ENCODE measurements around the gene NACC1. TPM values are rescaled to one million over a fixed set of nuclear protein-coding genes. Genes with fewer than 3 reads are reported as not detected.

Gene NACC1
- total and polyA plus RNA-seq, 3 experiments from 2014 or later = 3.9 to 111 (median 89.9) TPM

DNA sequence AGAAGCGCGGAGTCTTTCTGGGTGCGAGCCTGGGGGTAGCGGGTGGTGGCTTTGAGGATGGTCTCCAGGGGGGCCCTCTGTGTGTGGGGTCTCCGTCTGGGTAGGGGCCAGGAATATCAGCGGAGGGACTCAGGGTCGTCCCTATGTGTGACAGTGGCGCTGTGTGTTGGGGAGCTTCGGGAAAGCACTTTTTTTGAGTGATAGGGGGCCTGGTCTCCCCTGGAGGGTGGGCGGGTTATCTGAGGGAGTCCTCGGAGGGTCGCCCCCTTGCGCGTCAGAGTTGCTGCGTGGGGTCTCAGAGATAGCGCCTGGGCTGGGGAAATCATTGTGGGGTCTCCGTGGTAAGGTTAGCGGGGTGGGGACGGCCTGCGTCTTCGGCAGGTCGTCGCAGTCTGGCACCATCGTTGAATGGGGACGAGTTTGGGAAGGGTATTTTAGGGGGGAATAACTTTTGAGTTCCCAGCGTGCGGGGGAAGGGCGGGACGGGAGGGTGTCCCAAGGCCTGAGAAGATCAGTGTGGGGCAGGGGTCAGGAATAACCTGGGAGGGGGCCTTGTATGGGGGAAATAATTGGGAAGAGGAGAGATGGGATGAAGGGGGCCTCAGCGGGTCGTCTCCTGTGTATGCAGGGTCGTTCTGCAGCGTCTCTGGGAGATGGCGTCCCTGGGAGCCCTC lies 33.0 kb downstream of the NACC1 start:
- peak overlapping the region; percentile 95 to 99 (median 98) for H3K27ac Mint-ChIP-seq
- peak overlapping the region; percentile 94 for H3K4me3 ChIP-seq (ENCODE audit: low read length)
- ChIA-PET CTCF (interaction anchor here (0.6 to 2.3 kb wide), 5 partner anchors 12 to 65 kb away, joined by 3 to 8 read pairs (median 5); partner anchors contain the start of gene NACC1), POLR2A (interaction anchor here (0.9 to 2.2 kb wide), 3 partner anchors 17 to 51 kb away, joined by 4 to 13 read pairs (median 8); partner anchors contain the start of gene NACC1)
- peaks cover 16% of the 10 kb centered on the region for H3K4me1 ChIP-seq (ENCODE audit: insufficient read depth, low read length)
- peaks cover 9% of the 10 kb centered on the region for H3K36me3 ChIP-seq (ENCODE audit: insufficient read depth, low read length)
- peaks cover 29 to 48% (median 37%) of the 10 kb centered on the region in 3 donors for H3K4me1 Mint-ChIP-seq
- H3K9me3 Mint-ChIP-seq = peaks cover 0 to 7% (median 3%) of the 10 kb centered on the region in 5 donors
- peaks cover 10 to 44% (median 11%) of the 10 kb centered on the region in 3 donors for H3K36me3 Mint-ChIP-seq
- H3K27me3 Mint-ChIP-seq = peaks cover 0 to 20% of the 10 kb centered on the region in 2 donors
- H3K4me3 Mint-ChIP-seq = peak overlapping the region; percentile 94 to 100 (median 99)
- no peaks in the 10 kb centered on the region for H3K9me3 ChIP-seq (ENCODE audit: low read length)
- DNase-seq = peak in 3 of 5 donors; percentile 21 to 60 (median 32)
- peak overlapping the region; percentile 91 for H3K27ac ChIP-seq (ENCODE audit: low read depth, low read length)
- no peaks in the 10 kb centered on the region for H3K27me3 ChIP-seq (ENCODE audit: insufficient read depth, low read length, poor library complexity, severe bottlenecking)

DNA sequence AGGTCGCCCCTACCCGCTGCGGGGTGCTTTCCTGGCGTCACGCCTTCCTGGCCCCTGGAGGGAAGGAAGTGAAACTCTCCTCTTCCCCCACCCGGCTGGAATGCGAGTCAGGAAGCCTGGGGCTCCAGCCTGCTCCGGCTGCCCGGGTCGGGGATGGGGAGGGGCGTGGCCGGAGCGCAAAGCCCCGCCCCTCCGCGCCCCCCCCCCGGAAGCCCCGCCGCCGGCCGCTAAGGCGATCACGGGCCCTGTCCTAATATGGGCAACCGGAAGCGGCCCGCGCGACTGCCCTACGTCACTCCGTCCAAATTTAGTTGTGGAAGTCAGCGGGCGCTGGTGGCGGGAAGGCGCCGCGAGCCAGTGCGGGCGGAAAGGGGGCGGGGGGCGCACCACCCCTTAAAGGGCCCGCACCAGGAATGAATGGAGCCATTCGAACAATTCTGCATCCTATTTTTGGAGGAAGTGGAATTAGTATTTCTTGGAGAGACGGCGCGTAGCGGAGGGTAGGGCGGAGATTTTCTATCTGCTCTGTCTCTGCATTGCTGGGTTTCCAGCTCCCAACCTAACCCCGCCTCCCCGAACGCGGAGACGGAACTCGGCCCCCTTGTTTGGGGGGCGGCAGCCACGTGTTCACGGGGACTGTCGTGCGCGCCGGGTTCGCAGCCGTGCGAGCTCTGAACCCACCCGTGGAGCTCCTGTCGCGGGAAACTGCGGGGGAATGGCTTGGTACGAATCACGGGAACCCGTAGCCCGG lies 33.7 kb downstream of the NACC1 start:
- Mint-ChIP-seq H3K36me3 (peaks cover 10 to 44% (median 11%) of the 10 kb centered on the region in 3 donors), H3K4me3 (peak overlapping the region; percentile 94 to 100 (median 99)), H3K4me1 (peaks cover 36 to 53% (median 43%) of the 10 kb centered on the region in 3 donors), H3K27ac (peak overlapping the region; percentile 97 to 100 (median 99)), H3K9me3 (peaks cover 0 to 7% (median 3%) of the 10 kb centered on the region in 5 donors), H3K27me3 (peaks cover 0 to 21% of the 10 kb centered on the region in 2 donors)
- H3K4me3 ChIP-seq (ENCODE audit: low read length) = peak overlapping the region; percentile 94
- H3K9me3 ChIP-seq (ENCODE audit: low read length) = no peaks in the 10 kb centered on the region
- H3K27ac ChIP-seq (ENCODE audit: low read depth, low read length) = peak overlapping the region; percentile 99
- peaks cover 23% of the 10 kb centered on the region for H3K4me1 ChIP-seq (ENCODE audit: insufficient read depth, low read length)
- peak; percentile 94 to 98 (median 96) for DNase-seq
- peaks cover 9% of the 10 kb centered on the region for H3K36me3 ChIP-seq (ENCODE audit: insufficient read depth, low read length)
- ChIA-PET POLR2A (interaction anchor here (0.8 to 2.2 kb wide), 11 partner anchors 11 to 360 kb away, joined by 3 to 47 read pairs (median 12); partner anchors contain the start of genes JUNB and NACC1), CTCF (interaction anchor here (0.9 to 2.0 kb wide), 13 partner anchors 11 to 61 kb away, joined by 3 to 14 read pairs (median 5); partner anchors contain the start of genes NACC1 and TRMT1)
- no peaks in the 10 kb centered on the region for H3K27me3 ChIP-seq (ENCODE audit: insufficient read depth, low read length, poor library complexity, severe bottlenecking)

DNA sequence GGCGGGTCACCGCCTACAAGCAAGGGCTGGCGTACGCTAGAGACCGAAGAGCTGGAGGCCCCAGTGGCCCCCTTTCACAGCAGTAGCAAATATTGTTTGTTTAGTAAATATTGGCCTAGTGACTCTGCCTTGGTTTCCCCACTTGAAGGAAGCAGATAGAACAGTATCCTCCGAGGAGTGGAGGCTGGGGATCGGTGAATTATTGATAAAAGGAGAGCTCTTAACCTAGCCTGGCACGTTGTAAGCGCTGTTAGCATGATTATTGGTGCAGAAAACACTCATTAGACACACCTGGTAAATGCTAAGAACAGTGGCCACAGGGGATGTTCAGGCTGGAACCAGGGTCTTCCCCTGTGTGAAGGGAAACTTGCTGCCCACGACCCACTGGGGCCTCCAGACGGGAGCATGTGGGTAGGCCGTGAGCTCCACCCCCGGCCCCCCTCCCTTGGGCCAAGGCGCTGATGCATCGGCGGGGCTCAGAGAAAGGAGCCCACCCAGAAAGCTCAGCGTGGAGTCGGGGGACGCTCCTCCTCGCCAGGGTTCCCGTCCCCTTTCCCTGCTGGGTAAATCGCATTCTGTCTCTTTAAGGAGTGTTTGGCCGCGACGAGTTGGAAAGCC lies 34.4 kb downstream of the NACC1 start:
- H3K27ac ChIP-seq (ENCODE audit: low read depth, low read length) = peak overlapping the region; percentile 99
- peaks cover 30% of the 10 kb centered on the region for H3K4me1 ChIP-seq (ENCODE audit: insufficient read depth, low read length)
- ChIA-PET POLR2A (interaction anchor here (0.5 to 2.2 kb wide), 17 partner anchors 10 to 361 kb away, joined by 3 to 47 read pairs (median 7); partner anchors contain the start of genes JUNB and NACC1), CTCF (interaction anchor here (0.9 to 2.0 kb wide), 13 partner anchors 10 to 60 kb away, joined by 3 to 14 read pairs (median 5); partner anchors contain the start of genes NACC1 and TRMT1)
- peaks cover 9% of the 10 kb centered on the region for H3K36me3 ChIP-seq (ENCODE audit: insufficient read depth, low read length)
- Mint-ChIP-seq H3K27me3 (peaks cover 0 to 21% of the 10 kb centered on the region in 2 donors), H3K4me1 (peaks cover 38 to 56% (median 46%) of the 10 kb centered on the region in 3 donors), H3K27ac (peak overlapping the region; percentile 97 to 100 (median 99)), H3K36me3 (peaks cover 10 to 44% (median 11%) of the 10 kb centered on the region in 3 donors), H3K9me3 (peaks cover 0 to 7% (median 3%) of the 10 kb centered on the region in 5 donors), H3K4me3 (peak overlapping the region; percentile 94 to 100 (median 99))
- no peaks in the 10 kb centered on the region for H3K9me3 ChIP-seq (ENCODE audit: low read length)
- peak overlapping the region; percentile 76 for H3K4me3 ChIP-seq (ENCODE audit: low read length)
- no peak for DNase-seq
- no peaks in the 10 kb centered on the region for H3K27me3 ChIP-seq (ENCODE audit: insufficient read depth, low read length, poor library complexity, severe bottlenecking)

DNA sequence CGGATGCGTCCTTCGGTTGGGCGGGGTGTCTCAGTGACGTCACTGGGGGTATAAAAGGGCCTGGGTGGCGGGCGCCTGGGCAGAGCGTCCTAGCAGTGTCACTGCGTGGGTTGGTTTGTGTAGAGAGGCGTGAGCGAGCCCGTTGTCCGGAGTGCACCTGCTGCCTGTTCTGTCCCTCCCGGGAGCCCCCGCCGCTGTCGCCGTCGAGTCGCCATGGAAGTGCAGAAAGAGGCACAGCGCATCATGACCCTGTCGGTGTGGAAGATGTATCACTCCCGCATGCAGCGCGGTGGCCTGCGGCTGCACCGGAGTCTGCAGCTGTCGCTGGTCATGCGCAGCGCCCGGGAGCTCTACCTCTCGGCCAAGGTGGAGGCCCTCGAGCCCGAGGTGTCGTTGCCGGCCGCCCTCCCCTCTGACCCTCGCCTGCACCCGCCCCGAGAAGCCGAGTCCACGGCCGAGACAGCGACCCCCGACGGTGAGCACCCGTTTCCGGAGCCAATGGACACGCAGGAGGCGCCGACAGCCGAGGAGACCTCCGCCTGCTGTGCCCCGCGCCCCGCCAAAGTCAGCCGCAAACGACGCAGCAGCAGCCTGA lies 35.0 kb downstream of the NACC1 start:
- POLR2A ChIA-PET = interaction anchor here (0.5 to 2.2 kb wide), 17 partner anchors 10 to 361 kb away, joined by 3 to 47 read pairs (median 7); partner anchors contain the start of genes JUNB and NACC1
- peaks cover 9% of the 10 kb centered on the region for H3K36me3 ChIP-seq (ENCODE audit: insufficient read depth, low read length)
- peak overlapping the region; percentile 76 for H3K4me3 ChIP-seq (ENCODE audit: low read length)
- CTCF ChIA-PET = interaction anchor here (1.0 to 2.0 kb wide), 11 partner anchors 10 to 60 kb away, joined by 3 to 14 read pairs (median 5); partner anchors contain the start of genes NACC1 and TRMT1
- peak; percentile 94 to 98 (median 96) for DNase-seq
- Mint-ChIP-seq H3K36me3 (peaks cover 10 to 44% (median 11%) of the 10 kb centered on the region in 3 donors), H3K27me3 (peaks cover 0 to 21% of the 10 kb centered on the region in 2 donors), H3K9me3 (peaks cover 0 to 7% (median 3%) of the 10 kb centered on the region in 5 donors), H3K4me1 (peaks cover 42 to 62% (median 50%) of the 10 kb centered on the region in 3 donors), H3K27ac (peak overlapping the region; percentile 97 to 100 (median 99)), H3K4me3 (peak overlapping the region; percentile 94 to 100 (median 99))
- H3K27ac ChIP-seq (ENCODE audit: low read depth, low read length) = peak overlapping the region; percentile 99
- no peaks in the 10 kb centered on the region for H3K9me3 ChIP-seq (ENCODE audit: low read length)
- peaks cover 36% of the 10 kb centered on the region for H3K4me1 ChIP-seq (ENCODE audit: insufficient read depth, low read length)
- H3K27me3 ChIP-seq (ENCODE audit: insufficient read depth, low read length, poor library complexity, severe bottlenecking) = no peaks in the 10 kb centered on the region

DNA sequence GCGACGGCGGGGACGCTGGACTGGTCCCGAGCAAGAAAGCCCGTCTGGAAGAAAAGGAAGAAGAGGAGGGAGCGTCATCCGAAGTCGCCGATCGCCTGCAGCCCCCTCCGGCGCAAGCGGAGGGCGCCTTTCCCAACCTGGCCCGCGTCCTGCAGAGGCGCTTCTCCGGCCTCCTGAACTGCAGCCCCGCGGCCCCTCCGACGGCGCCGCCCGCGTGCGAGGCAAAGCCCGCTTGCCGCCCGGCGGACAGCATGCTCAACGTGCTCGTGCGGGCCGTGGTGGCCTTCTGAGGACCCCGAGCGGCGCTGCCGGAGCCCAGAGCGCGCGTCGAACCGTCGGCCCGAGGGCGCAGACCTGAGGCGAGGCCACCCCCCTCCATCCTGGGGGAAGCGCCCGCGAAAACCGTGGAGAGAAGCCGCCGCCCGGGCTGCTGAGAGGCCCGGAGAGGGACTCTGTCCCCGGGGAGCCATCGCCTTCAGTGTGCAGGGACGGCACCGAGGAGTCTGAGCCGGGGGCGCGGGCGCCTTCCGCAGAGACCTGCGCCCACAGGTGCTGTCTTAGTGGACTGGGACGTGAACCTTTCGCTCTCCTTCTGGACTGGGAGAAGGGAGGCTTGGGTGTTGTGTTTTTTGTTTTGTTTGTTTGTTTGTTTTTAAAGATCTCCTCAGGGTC lies 35.6 kb downstream of the NACC1 start:
- H3K27me3 ChIP-seq (ENCODE audit: insufficient read depth, low read length, poor library complexity, severe bottlenecking) = no peaks in the 10 kb centered on the region
- peaks cover 38% of the 10 kb centered on the region for H3K4me1 ChIP-seq (ENCODE audit: insufficient read depth, low read length)
- ChIA-PET POLR2A (interaction anchor here (1.0 to 5.3 kb wide), 15 partner anchors 9 to 55 kb away, joined by 3 to 129 read pairs (median 13); partner anchors contain the start of gene NACC1), CTCF (interaction anchor here (1.8 to 4.6 kb wide), 8 partner anchors 13 to 188 kb away, joined by 5 to 73 read pairs (median 10); partner anchors contain the start of genes NACC1 and TRMT1)
- peak overlapping the region; percentile 98 to 100 (median 99) for H3K27ac Mint-ChIP-seq
- H3K9me3 Mint-ChIP-seq = peaks cover 0 to 7% (median 3%) of the 10 kb centered on the region in 5 donors
- H3K4me3 ChIP-seq (ENCODE audit: low read length) = peak overlapping the region; percentile 76
- no peaks in the 10 kb centered on the region for H3K9me3 ChIP-seq (ENCODE audit: low read length)
- H3K4me1 Mint-ChIP-seq = peaks cover 45 to 64% (median 52%) of the 10 kb centered on the region in 3 donors
- peaks cover 10 to 44% (median 11%) of the 10 kb centered on the region in 3 donors for H3K36me3 Mint-ChIP-seq
- H3K27ac ChIP-seq (ENCODE audit: low read depth, low read length) = peak overlapping the region; percentile 99
- peak in 3 of 5 donors; percentile 14 to 54 (median 32) for DNase-seq
- H3K27me3 Mint-ChIP-seq = peaks cover 0 to 19% of the 10 kb centered on the region in 2 donors
- H3K36me3 ChIP-seq (ENCODE audit: insufficient read depth, low read length) = peaks cover 9% of the 10 kb centered on the region
- peak overlapping the region; percentile 94 to 100 (median 99) for H3K4me3 Mint-ChIP-seq

DNA sequence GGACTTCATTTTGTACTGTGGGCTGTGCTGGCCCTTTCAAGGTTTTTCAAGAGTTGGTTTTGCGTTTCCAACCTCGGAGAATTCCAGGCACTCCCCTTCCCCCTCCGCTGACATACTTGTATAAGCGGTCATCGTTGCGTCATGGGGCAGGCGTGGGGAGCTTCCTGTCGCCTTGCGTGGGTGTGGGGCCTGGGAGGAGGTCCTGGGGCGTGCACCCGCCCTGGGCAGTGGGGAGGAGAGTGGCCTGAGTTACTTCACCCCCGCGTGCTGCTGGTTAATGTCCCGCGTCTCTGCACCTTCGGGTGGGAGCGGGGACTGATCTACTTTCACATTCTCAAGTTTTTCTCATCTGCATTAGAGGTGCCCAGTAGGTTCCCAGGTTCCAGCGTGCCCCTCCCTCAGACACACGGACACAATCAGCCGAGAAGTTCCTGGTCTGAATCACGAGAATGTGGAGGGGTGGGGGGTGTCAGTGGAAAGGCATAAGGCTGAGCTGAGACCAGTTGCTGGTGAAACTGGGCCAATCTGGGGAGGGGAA lies 36.2 kb downstream of the NACC1 start:
- Mint-ChIP-seq H3K4me3 (peak overlapping the region; percentile 94 to 100 (median 99)), H3K27ac (peak overlapping the region; percentile 97 to 99 (median 98)), H3K27me3 (peaks cover 0 to 22% of the 10 kb centered on the region in 2 donors), H3K36me3 (peaks cover 10 to 44% (median 11%) of the 10 kb centered on the region in 3 donors), H3K4me1 (peaks cover 39 to 60% (median 46%) of the 10 kb centered on the region in 3 donors), H3K9me3 (peaks cover 0 to 7% (median 3%) of the 10 kb centered on the region in 5 donors)
- ChIA-PET POLR2A (interaction anchor here (0.7 to 5.3 kb wide), 8 partner anchors 13 to 431 kb away, joined by 3 to 129 read pairs (median 8); partner anchors contain the start of gene NACC1), CTCF (interaction anchor here (1.1 to 8.3 kb wide), 9 partner anchors 12 to 189 kb away, joined by 3 to 73 read pairs (median 7); no protein-coding TSS in a partner anchor)
- H3K27ac ChIP-seq (ENCODE audit: low read depth, low read length) = peak overlapping the region; percentile 99
- peak overlapping the region; percentile 76 for H3K4me3 ChIP-seq (ENCODE audit: low read length)
- H3K4me1 ChIP-seq (ENCODE audit: insufficient read depth, low read length) = peaks cover 32% of the 10 kb centered on the region
- peaks cover 9% of the 10 kb centered on the region for H3K36me3 ChIP-seq (ENCODE audit: insufficient read depth, low read length)
- H3K9me3 ChIP-seq (ENCODE audit: low read length) = no peaks in the 10 kb centered on the region
- H3K27me3 ChIP-seq (ENCODE audit: insufficient read depth, low read length, poor library complexity, severe bottlenecking) = no peaks in the 10 kb centered on the region
- peak in 4 of 5 donors; percentile 45 to 75 (median 56) for DNase-seq
